KOPT-K1 (cell line): Measurements from ENCODE around the gene KCTD12.

Source experiments
- H3K27ac ChIP-seq: fragments of 200-600 bp; sonication (generic); 2 replicates; pipeline ENCODE4 v1.5.1; 2016; ENCODE audit warnings: antibody characterized with exemption, mild to moderate bottlenecking, low read depth, low read length; ENCODE audit not compliant: poor library complexity, severe bottlenecking
- H3K36me3 ChIP-seq: fragments of 200-600 bp; sonication (generic); 2 replicates; pipeline ENCODE4 v1.5.1; 2017; ENCODE audit warnings: antibody characterized with exemption, mild to moderate bottlenecking, low read length, moderate library complexity; ENCODE audit not compliant: insufficient read depth
- H3K9me3 ChIP-seq: fragments of 200-600 bp; sonication (generic); 2 replicates; pipeline ENCODE4 v1.5.1; 2017; ENCODE audit warnings: antibody characterized with exemption, low read length, mild to moderate bottlenecking; ENCODE audit not compliant: insufficient read depth, poor library complexity, severe bottlenecking

KCTD12 gene

DNA sequence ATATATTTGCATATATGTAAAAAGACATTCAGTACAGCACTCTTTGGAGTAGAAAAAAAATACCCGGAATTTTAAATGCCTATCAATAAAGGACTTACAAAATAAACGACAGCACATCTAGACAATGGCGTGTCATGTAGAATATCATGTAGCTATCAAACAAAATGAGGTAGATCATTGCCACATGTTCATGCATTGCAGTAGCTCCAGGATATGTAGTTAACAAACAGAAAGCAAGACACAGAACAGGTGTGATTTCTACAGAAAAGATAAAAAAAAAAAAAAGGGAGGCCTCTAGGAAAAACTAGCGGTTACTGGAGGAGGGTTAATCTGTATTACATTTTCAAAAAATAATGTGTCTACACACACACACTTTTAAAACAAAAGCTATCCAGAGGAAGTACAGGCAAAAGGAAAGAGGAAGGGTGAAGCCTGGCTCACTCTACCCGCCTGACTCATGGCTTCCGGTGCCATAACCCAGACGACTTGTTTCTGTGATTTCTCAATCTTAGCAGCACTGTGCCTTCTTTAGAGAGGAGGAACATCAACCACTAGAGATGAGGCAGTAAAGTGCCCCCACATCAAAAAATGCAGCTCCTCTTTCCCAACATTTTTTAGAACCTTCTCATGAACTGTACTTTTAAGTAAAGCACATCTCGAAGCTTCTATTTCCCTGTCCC lies 6.9 kb downstream of the KCTD12 start:
- H3K9me3 ChIP-seq, result no peaks in the 10 kb centered on the region
- no peak overlapping the region for H3K27ac ChIP-seq
- H3K36me3 ChIP-seq, result no peaks in the 10 kb centered on the region

DNA sequence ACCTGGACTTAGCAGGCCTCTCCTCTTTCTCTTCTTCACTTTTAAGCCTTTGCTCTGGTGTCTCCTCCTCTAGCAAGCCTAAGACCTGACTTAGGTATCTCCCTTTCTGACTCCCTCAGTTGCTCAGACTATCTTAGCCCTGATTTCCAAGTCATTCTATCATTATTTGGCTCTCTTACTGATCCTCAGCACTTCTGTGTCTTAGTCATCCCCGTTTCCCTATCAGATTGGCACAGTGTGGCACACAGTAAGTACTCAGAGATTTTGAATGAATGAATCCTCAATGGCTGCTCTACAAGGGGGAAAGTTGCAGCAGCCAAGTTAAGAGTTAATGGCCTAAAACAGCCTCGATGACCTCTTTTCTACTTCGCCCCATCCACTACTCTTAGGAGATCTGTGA lies 8.2 kb downstream of the KCTD12 start:
- no peaks in the 10 kb centered on the region for H3K9me3 ChIP-seq
- H3K36me3 ChIP-seq, result no peaks in the 10 kb centered on the region
- no peak overlapping the region for H3K27ac ChIP-seq

DNA sequence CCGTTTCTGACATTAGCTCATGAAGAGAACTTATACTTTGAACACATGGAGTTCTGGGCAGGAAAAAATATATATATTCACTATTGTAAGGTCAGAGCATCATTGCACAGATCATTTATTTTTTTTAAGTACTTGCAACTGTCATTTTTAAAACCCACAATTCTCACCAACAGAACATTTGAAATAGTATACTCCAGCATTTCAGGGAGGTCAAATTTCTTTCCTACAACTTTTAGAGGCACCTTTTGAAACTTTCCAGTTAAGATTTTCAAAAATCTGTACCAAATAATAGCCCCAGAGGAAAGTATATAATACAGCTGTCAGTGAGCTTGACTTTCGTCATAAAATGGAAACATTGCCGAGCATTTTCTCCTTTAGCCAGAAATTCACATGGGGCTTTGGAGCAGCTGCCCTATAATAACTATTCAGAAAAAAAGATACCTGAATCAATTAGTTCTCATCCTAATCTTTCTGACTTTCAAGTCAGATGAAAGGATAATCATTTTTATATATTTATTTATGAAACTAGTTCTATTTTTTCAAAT lies 10.9 kb downstream of the KCTD12 start:
- no peak overlapping the region for H3K27ac ChIP-seq
- H3K9me3 ChIP-seq, result no peaks in the 10 kb centered on the region
- H3K36me3 ChIP-seq, result no peaks in the 10 kb centered on the region

DNA sequence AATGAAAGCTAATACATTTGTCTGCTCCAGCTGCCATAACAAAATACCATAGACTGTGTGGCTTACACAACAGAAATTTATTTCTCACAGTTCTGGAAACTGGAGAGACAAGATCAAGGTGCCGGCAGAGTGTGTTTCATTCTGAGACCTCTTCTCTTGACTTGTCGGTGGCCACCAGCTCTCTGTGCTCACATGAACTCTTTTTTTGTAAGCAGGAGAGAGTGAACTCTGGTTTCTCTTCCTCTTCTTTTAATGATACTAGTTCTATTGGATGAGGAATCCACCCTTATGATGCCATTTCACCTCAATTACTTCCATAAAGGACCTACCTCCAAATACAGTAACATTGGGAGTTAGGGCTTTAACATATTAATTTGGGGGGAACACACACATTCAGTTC lies 11.7 kb downstream of the KCTD12 start:
- Histone ChIP-seq H3K36me3 (no peaks in the 10 kb centered on the region), H3K9me3 (no peaks in the 10 kb centered on the region), H3K27ac (no peak overlapping the region)

DNA sequence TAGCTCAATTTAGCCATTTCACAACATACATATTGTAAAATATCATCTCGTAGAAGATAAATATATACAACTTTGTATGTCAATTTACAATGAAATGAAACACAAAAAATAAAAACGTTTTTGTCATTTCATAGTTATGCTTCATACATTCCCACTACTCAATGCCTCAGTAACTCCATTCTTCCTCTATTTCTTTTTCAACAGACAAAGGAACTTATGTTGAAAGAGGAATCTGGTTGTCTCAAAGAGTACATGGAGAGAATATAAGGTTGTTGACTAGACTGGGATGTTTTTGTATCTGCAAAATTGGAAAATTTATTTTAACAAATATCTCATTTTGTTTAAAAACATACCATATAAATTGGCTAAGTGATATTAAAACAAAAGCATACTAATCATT lies 12.8 kb downstream of the KCTD12 start:
- no peaks in the 10 kb centered on the region for H3K36me3 ChIP-seq
- no peaks in the 10 kb centered on the region for H3K9me3 ChIP-seq
- H3K27ac ChIP-seq, result no peak overlapping the region

DNA sequence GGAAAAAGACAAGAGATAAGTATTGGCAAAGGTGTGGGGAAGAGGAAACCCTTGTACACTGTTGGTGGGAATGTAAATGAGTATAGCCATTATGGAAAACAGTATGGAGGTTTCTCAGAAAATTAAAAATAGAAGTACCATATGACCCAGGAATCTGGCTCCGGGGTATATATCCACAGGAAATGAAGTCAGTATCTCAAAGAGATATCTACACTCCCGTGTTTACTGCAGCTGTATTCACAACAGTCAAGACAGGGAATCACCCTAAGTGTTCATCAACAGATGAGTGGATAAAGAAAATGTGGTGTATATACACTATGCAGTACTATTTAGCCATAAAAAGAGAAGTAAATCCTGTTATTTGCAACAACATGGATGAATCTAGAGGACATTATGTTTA lies 13.5 kb downstream of the KCTD12 start:
- H3K27ac ChIP-seq, result no peak overlapping the region
- H3K9me3 ChIP-seq, result no peaks in the 10 kb centered on the region
- H3K36me3 ChIP-seq, result no peaks in the 10 kb centered on the region

DNA sequence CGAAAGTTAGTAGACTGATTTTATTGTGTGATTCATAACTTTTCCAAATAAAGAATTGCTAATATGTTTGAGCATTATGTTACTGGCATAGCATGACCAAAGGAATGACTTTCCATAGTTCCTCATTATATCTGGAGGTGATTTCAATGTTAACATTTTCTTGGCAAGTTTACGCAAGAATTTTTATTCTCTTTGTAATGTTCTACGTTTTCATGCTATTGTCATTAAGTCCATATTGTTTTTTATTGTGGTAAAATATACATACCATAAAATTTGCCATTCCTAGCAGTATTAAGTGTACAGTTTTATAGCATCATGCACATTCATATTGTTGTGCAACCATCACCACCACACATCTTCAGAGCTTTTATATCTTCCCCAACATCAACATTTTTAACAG lies 14.8 kb downstream of the KCTD12 start:
- Histone ChIP-seq H3K27ac (no peak overlapping the region), H3K9me3 (no peaks in the 10 kb centered on the region), H3K36me3 (no peaks in the 10 kb centered on the region)

DNA sequence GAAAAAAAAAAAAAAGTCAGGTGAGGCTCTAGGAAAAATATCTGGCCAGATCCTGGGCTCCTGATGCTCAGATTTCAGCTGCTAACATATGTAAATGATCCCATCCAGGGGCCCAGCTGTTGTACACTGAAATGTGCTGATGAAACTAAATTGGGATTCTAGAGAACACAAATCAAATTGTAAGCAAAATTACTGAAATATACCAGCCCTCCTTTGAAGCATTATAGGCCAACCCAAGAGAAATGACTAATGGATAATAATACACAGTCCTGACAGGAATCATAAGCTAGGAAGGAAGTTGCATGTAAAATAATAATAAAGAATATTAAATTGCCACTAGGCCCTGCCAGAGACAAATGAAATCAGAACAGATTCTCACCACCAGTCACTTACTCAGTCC lies 17.8 kb downstream of the KCTD12 start:
- Histone ChIP-seq H3K27ac (no peak overlapping the region), H3K36me3 (no peaks in the 10 kb centered on the region), H3K9me3 (no peaks in the 10 kb centered on the region)

DNA sequence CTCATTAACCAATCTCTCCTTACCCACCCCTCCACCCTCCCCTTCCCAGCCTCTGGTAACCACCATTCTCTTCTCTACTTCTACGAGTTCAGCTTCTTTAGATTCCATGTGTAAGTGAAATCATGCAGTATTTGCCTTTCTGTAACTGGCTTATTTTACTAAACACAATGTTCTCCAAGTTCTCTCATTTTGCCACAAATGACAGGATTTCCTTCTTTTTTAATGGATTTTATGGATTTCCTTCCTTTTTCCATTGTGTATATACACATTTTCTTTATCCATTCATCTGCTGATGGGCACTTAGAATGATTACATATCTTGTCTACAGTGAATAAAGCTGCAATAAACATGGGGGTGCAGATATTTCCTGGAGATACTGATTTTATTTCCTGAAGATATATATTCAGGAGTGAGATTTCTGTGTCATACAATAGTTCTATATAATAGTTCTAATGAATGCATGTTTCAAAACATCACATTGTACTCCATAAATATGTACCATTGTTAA lies 20.2 kb downstream of the KCTD12 start:
- H3K9me3 ChIP-seq, result no peaks in the 10 kb centered on the region
- H3K36me3 ChIP-seq, result no peaks in the 10 kb centered on the region
- H3K27ac ChIP-seq, result no peak overlapping the region

DNA sequence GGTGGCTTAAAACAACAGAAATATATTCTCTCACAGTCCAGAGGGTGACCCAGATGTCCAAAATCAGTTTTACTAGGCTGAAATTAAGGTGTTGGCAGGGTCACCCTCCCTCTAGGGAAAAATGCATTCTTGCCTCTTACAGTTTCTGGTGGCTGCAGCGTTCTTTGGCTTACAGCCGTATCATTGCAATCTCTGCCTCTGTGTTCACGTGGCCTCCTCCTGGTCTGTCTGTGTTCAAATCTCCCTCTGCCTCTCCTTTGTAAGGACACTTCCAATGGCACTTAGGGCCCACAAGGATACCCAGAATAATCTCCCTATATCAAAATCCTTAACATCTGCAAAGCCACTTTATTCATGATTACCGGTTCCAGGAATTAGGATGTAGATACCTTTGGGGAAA lies 21.1 kb downstream of the KCTD12 start:
- Histone ChIP-seq H3K27ac (no peak overlapping the region), H3K9me3 (no peaks in the 10 kb centered on the region), H3K36me3 (no peaks in the 10 kb centered on the region)

DNA sequence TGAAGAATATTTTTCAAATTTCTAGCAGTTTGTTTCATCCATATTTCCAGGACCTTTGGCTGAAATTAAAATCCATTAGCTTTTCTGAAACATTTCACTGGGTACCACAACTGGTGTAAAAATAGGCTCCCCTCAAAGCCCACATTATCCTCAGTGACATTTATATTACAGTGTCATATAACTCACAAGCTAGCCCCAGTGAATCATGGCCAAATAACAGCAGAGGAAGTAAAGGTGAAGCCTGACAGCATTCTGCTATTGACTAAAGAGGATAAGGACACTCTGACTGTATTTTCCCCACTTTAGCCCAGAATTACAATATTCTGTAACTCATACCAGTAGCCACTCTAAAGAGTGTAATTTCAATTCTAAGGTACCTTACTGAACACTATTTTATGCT lies 21.9 kb downstream of the KCTD12 start:
- Histone ChIP-seq H3K27ac (no peak overlapping the region), H3K36me3 (no peaks in the 10 kb centered on the region), H3K9me3 (no peaks in the 10 kb centered on the region)

DNA sequence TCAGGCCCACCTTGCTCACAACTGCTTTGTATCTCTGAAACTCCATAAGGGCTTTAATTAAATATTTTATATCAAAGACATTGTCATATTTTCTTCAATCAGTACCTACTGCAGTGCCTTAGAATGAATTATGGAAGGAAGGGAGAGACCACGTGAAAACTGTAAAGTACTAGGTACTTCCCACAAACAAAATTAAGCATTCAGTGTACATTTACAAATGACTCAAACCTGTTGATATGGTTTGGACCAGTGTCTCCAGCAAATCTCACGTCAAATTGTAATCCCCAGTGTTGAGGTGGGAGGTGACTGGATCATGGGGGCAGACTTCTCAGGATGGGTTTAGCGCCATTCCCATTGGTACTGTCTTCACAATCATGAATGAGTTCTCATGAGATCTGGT lies 23.2 kb downstream of the KCTD12 start:
- H3K27ac ChIP-seq, result no peak overlapping the region
- no peaks in the 10 kb centered on the region for H3K9me3 ChIP-seq
- H3K36me3 ChIP-seq, result no peaks in the 10 kb centered on the region

DNA sequence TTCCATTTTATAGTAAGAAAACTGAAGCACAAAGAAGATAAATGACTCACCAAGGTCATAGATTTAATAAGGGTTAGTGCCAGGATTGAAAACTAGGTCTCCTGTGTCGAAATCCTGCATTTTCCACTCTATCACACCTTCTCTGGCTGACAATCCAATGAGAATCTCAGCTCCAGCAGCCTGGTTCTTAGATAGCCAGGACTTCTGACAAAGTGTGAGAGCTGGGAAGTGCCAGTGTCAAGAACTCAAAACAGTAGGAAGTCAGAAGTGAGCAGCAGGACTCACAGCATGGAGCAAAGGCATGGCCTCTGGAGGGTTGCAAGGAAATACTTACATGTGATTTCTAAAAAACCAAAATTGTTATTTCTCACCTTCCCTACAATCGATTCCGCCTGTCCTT lies 24.3 kb downstream of the KCTD12 start:
- Histone ChIP-seq H3K9me3 (no peaks in the 10 kb centered on the region), H3K36me3 (no peaks in the 10 kb centered on the region), H3K27ac (no peak overlapping the region)

DNA sequence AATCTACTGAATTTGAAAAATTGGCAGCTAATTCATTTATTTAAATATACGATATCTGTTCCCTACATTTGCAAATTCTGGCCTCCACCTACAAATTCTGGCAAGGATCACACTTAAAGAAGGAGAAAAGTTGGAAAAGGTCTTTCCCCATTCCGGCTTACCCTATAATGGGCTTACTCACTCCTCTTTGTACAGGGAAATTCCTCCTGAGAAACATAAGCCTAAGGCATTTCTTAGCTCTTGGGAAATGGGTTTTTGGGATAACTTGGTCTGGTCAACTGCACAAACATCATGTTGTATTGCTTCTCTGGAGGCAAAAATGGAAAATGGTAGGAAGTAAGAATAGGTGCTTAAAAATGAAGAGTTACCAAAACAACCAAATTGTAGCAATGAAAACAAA lies 25.5 kb downstream of the KCTD12 start:
- Histone ChIP-seq H3K9me3 (no peaks in the 10 kb centered on the region), H3K27ac (no peak overlapping the region), H3K36me3 (no peaks in the 10 kb centered on the region)

DNA sequence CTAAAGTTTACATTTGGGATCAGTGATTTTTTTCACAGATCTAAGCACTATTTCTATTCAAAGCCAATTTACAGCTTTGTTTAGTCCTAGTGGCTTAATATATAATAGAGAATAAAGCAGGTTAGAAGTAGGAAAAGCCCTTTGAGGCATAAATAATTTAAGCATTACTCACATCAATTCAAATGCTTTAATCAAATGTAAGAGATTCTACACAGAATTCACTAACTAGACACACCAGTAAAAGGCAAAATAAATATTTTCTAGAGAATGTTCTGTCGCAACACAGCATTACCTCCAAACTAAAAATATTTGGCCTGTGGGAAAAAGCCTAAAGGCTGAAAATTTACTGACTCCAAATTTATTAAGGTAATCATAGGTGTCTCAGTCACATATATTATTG lies 31.3 kb downstream of the KCTD12 start:
- Histone ChIP-seq H3K27ac (no peak overlapping the region), H3K9me3 (no peaks in the 10 kb centered on the region), H3K36me3 (no peaks in the 10 kb centered on the region)

DNA sequence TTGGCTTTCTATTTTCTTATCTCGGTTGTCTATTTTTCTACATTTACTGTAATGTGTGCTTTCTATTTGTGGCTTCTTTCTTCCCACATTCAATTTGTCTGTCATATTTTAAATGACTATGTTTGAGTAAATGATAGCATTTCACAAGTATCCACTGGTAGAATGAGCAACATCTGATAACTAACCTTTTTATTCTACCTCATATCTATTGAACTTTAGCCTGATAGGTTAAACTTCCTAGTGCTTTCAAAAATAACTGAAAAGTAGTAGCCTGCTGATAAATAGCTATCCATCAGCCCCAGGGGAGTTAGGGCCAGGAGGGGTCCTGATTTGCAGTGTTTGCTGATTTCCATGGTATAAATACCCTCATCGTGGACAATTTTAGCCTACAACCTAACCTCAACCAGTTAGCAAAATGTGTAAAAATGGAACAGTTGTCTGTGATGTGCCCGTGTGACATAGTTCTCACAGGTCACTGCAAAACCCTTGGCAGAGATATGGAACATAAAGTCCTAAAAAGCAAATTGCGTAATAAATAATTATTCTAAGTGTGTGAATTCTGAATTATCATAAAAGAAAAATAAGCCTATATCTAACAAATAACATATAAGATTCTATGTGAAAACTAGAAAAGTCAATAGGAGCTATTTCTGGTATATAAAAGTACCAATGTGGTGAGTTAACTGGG lies 32.1 kb downstream of the KCTD12 start:
- no peaks in the 10 kb centered on the region for H3K36me3 ChIP-seq
- no peaks in the 10 kb centered on the region for H3K9me3 ChIP-seq
- H3K27ac ChIP-seq, result no peak overlapping the region
